ENCODE data around the gene CTR9.

DNA sequence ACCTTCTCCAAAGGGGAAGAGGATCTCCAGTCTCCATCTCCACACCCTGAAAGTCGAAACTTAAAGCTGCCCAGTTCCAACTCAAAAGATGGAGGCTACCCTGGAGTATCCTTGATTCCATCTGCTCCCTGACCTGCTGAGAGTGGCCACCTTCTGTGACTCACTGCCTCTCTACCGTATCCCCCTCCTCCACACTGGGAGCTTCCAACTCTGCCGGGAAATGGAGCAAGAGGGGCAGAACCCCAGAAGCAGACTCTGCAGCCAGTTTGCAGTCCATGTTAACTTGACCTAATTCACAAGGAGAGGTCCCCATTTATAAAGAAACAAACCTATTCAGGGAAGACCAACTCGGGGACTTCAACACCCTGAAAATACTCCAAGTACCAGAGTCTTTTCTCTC lies 35.5 kb upstream of the CTR9 start:
- TF ChIP-seq CTCF (IDR thresholded peaks at IDR 0.05) (no peak), POLR2A (IDR thresholded peaks at IDR 0.05) (no peak)
